ENCODE results near the gene CALN1.

Gene CALN1

GRCh38 chr7:72112992-72113391, 299.1 kb downstream of the CALN1 start:
- no peak for TF ChIP-seq CTCF (IDR thresholded peaks at IDR 0.05; ENCODE audit: low read depth, low read length, missing control alignments)
- no peak for DNase-seq (ENCODE audit: extremely low read depth, low read depth)
- no peak overlapping the region for H3K4me3 ChIP-seq (replicated peaks; ENCODE audit: low read depth, low read length)

DNA sequence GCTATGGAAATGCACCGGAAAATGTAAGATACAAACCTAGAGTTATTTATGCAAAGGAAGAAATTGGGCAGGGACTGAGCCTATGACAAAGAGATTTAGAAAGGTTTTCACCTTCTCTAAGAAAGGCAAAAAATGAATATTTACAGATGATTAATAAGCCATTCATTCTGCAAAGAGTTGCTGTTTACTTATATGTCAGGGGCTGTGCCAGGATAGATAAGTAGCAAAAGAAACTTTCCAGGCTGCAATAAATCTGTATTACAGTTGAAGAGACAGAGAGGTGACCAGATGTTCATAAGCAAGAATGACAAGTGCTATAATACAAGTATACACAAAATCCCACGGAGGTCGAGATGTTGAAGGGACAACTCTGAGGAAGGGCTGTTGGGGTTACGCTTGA, 299.6 kb downstream of the CALN1 start:
- TF ChIP-seq CTCF (IDR thresholded peaks at IDR 0.05; ENCODE audit: low read depth, low read length, missing control alignments): no peak
- DNase-seq (ENCODE audit: extremely low read depth, low read depth): no peak
- no peak overlapping the region for H3K4me3 ChIP-seq (replicated peaks; ENCODE audit: low read depth, low read length)

DNA sequence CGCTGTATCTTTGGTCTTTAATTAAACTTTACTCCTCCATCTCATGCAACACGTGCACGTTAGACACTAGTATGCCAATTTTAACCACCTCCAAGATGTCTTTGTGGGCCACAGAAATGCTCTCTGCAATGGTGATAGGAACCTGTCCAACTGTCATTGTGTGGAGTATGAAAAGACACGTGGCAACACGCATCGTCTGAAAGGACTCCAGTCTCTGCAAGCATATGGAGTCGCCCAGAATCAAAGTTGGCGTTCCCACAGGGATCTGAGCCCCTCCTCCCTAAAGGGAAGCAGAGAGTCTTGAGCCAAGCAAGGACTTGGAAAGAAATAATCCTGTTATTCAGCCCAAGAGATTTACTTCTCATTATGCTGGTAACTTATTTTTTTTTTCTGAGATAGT, 301.1 kb downstream of the CALN1 start:
- no peak for DNase-seq (ENCODE audit: extremely low read depth, low read depth)
- no peak overlapping the region for H3K4me3 ChIP-seq (replicated peaks; ENCODE audit: low read depth, low read length)
- no peak for TF ChIP-seq CTCF (IDR thresholded peaks at IDR 0.05; ENCODE audit: low read depth, low read length, missing control alignments)

DNA sequence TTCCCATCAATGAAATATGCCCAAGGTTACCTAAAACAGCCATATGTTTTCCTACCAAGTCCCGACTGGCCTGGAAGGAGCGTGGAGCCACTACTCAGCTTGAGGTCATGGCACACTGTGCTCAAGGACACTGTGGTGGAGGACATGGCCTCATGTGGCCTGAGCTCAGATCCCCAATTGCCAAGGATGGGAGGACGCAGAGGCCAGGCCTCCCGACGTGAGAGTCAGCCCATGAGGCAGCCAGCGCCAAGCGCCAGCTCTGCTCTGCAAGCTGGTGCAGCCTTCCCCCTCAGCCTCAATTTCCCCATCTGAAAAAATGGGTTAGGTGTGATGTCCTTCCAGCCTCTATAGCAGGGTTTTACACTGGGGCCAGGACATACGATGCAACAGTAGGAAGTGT, 302.6 kb downstream of the CALN1 start:
- TF ChIP-seq CTCF (IDR thresholded peaks at IDR 0.05; ENCODE audit: low read depth, low read length, missing control alignments): no peak
- H3K4me3 ChIP-seq (replicated peaks; ENCODE audit: low read depth, low read length): no peak overlapping the region
- no peak for DNase-seq (ENCODE audit: extremely low read depth, low read depth)

- no peak overlapping the region for H3K4me3 ChIP-seq (replicated peaks; ENCODE audit: low read depth, low read length)
- no peak for DNase-seq (ENCODE audit: extremely low read depth, low read depth)
- TF ChIP-seq CTCF (IDR thresholded peaks at IDR 0.05; ENCODE audit: low read depth, low read length, missing control alignments): no peak
Measured at GRCh38 chr7:72106405-72106804, 305.7 kb downstream of the CALN1 start.

- DNase-seq (ENCODE audit: extremely low read depth, low read depth): no peak
- H3K4me3 ChIP-seq (replicated peaks; ENCODE audit: low read depth, low read length): no peak overlapping the region
- TF ChIP-seq CTCF (IDR thresholded peaks at IDR 0.05; ENCODE audit: low read depth, low read length, missing control alignments): no peak
Measured at GRCh38 chr7:72101444-72101843, 310.7 kb downstream of the CALN1 start.

DNA sequence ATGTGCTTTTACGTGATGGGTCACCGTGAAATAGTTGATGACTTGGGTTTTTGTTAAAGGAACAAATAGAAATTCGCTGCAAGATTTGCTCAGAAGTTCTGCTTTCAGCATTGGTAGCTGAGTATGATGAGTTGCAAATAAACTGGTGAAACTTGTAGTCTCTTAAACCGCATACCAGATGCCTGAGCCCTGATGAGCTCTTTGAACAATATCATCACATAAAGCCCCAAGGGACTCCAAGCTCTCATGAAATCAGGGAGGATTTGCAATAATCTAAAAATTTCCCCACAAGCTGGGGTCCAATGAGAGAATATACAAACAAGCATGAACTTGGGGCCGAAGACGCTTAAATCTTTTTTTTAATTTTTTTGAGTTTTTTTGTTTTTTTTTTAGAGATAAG, 312.4 kb downstream of the CALN1 start:
- TF ChIP-seq CTCF (IDR thresholded peaks at IDR 0.05; ENCODE audit: low read depth, low read length, missing control alignments): no peak
- H3K4me3 ChIP-seq (replicated peaks; ENCODE audit: low read depth, low read length): no peak overlapping the region
- no peak for DNase-seq (ENCODE audit: extremely low read depth, low read depth)
